HepG2 (cell line): ENCODE measurements around the gene PCIF1. TPM values are rescaled to one million over a fixed set of nuclear protein-coding genes. Genes with fewer than 3 reads are reported as not detected.

ENCODE experiments used
- ARNT2 ChIP-seq: sonication (generic); formaldehyde crosslinking; IDR thresholded peaks from 2 replicates; pipeline ENCODE4 v1.8.0; 2022; ENCODE audit warnings: mild to moderate bottlenecking, low read depth, missing genetic modification reagents, moderate library complexity
- ELF1 ChIP-seq: sonication (generic); formaldehyde crosslinking; IDR thresholded peaks from 2 replicates; pipeline ENCODE4 v1.4.0; 2020; ENCODE audit warnings: missing genetic modification reagents
- FOSL1 ChIP-seq: sonication (generic); formaldehyde crosslinking; IDR thresholded peaks from 2 replicates; pipeline ENCODE4 v1.9.0; 2021; ENCODE audit warnings: missing genetic modification reagents, borderline replicate concordance
- GTF2F1 ChIP-seq: fragments of 150-350 bp; IDR thresholded peaks from 2 replicates; pipeline ENCODE4 v1.6.1; 2014; ENCODE audit warnings: low read length
- NR2F2 ChIP-seq: IDR thresholded peaks from 2 replicates; pipeline ENCODE4 v1.6.1; 2012; ENCODE audit warnings: low read depth, inconsistent platforms, borderline replicate concordance
- ZNF557 ChIP-seq: sonication (generic); formaldehyde crosslinking; IDR thresholded peaks from 2 replicates; pipeline ENCODE4 v1.4.0; 2020; ENCODE audit warnings: missing genetic modification reagents
- ZNF670 ChIP-seq: sonication (generic); formaldehyde crosslinking; IDR thresholded peaks from 2 replicates; pipeline ENCODE4 v1.8.0; 2022; ENCODE audit warnings: mild to moderate bottlenecking, missing genetic modification reagents, borderline replicate concordance
- polyA plus RNA-seq, 8 experiments: library from polyadenylated mRNA; depleted of rRNA in 3 of 8; stranded (reverse) in 7 of 8; unstranded in 1 of 8; fragments of >200 nt; fragmentation: Illumina TruSeq in 4 of 8; extraction: Trizol in 4 of 8; gene quantifications; 2 replicates each; pipeline versions ENCODE4 v1.2.1 to v1.2.3, GENCODE V29; 2011 to 2016; ENCODE audit warnings: low read depth in 4 of 8, missing spikeins in 1 of 8, mixed read lengths in 1 of 8; ENCODE audit not compliant: insufficient read depth in 1 of 8
- total RNA-seq, 5 experiments: library from RNA; depleted of rRNA; stranded (reverse); fragments of >200 nt; fragmentation: Illumina TruSeq; extraction: Trizol; gene quantifications; 2 replicates each; pipeline ENCODE4 v1.2.3, GENCODE V29; 2016; ENCODE audit warnings: low read depth in 1 of 5
- TF ChIP-seq, protein P1 (sequence below): sonication (generic); formaldehyde crosslinking; IDR thresholded peaks from 2 replicates; pipeline ENCODE4 v1.4.0; 2020; ENCODE audit warnings: mild to moderate bottlenecking, missing genetic modification reagents, borderline replicate concordance
- TF ChIP-seq, protein P2 (sequence below): sonication (generic); formaldehyde crosslinking; conservative IDR thresholded peaks from 2 replicates; pipeline ENCODE4 v1.8.0; 2022; ENCODE audit warnings: missing genetic modification reagents
- TF ChIP-seq, protein P3 (sequence below): IDR thresholded peaks from 2 replicates; pipeline ENCODE4 v1.6.1; 2016
- TF ChIP-seq, protein P4 (sequence below): sonication (generic); formaldehyde crosslinking; IDR thresholded peaks from 2 replicates; pipeline ENCODE4 v1.5.1; 2020; ENCODE audit warnings: mild to moderate bottlenecking, missing genetic modification reagents
- TF ChIP-seq, protein P5 (sequence below): sonication (generic); formaldehyde crosslinking; IDR thresholded peaks from 2 replicates; pipeline ENCODE4 v1.9.0; 2021; ENCODE audit warnings: missing genetic modification reagents, mild to moderate bottlenecking, borderline replicate concordance
- TF ChIP-seq, protein P6 (sequence below): sonication (generic); formaldehyde crosslinking; IDR thresholded peaks from 2 replicates; pipeline ENCODE4 v1.4.0; 2020; ENCODE audit warnings: mild to moderate bottlenecking, missing genetic modification reagents
- TF ChIP-seq, protein P7 (sequence below): sonication (generic); IDR thresholded peaks from 2 replicates; pipeline ENCODE4 v1.6.1; 2016; ENCODE audit warnings: low read depth, borderline replicate concordance

The PCIF1 gene
- total and polyA plus RNA-seq, 2 of the 13 experiments (the other 11 are each of a cell fraction or from before 2014, with no cell fraction given) = 20.9 to 24.4 TPM

DNA sequence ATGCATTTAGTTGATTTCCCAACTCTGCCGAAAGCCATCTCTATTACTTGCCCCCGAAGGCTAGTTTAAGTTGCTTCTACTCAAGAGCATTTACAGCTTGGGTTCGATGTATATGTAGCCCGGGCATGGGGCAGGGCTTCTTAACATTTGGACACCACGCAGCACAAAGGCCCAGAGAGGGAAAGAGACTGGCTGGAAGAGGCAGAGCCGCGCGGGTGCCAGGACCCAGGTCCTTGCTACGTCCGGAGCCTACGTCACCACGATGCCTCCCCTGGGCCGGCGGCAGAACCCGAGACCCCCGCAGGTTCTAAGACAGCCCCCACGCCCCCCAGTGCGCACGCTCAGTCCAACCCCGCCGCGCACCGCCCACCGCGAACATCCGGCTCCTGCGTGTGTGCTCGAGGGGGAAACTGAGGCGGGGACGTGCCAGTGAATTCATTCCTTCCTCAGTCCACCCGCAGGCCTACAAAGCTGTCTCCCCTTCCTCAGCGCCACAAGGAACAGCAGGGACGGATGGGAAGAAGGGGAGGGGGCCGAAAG, 367 bp upstream of the PCIF1 start (continued):
- TF ChIP-seq, protein P1, sequence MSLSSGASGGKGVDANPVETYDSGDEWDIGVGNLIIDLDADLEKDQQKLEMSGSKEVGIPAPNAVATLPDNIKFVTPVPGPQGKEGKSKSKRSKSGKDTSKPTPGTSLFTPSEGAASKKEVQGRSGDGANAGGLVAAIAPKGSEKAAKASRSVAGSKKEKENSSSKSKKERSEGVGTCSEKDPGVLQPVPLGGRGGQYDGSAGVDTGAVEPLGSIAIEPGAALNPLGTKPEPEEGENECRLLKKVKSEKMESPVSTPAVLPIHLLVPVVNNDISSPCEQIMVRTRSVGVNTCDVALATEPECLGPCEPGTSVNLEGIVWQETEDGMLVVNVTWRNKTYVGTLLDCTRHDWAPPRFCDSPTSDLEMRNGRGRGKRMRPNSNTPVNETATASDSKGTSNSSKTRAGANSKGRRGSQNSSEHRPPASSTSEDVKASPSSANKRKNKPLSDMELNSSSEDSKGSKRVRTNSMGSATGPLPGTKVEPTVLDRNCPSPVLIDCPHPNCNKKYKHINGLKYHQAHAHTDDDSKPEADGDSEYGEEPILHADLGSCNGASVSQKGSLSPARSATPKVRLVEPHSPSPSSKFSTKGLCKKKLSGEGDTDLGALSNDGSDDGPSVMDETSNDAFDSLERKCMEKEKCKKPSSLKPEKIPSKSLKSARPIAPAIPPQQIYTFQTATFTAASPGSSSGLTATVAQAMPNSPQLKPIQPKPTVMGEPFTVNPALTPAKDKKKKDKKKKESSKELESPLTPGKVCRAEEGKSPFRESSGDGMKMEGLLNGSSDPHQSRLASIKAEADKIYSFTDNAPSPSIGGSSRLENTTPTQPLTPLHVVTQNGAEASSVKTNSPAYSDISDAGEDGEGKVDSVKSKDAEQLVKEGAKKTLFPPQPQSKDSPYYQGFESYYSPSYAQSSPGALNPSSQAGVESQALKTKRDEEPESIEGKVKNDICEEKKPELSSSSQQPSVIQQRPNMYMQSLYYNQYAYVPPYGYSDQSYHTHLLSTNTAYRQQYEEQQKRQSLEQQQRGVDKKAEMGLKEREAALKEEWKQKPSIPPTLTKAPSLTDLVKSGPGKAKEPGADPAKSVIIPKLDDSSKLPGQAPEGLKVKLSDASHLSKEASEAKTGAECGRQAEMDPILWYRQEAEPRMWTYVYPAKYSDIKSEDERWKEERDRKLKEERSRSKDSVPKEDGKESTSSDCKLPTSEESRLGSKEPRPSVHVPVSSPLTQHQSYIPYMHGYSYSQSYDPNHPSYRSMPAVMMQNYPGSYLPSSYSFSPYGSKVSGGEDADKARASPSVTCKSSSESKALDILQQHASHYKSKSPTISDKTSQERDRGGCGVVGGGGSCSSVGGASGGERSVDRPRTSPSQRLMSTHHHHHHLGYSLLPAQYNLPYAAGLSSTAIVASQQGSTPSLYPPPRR = peak; percentile 31; the same call in 1 of the 2 replicates
- TF ChIP-seq, protein P2, sequence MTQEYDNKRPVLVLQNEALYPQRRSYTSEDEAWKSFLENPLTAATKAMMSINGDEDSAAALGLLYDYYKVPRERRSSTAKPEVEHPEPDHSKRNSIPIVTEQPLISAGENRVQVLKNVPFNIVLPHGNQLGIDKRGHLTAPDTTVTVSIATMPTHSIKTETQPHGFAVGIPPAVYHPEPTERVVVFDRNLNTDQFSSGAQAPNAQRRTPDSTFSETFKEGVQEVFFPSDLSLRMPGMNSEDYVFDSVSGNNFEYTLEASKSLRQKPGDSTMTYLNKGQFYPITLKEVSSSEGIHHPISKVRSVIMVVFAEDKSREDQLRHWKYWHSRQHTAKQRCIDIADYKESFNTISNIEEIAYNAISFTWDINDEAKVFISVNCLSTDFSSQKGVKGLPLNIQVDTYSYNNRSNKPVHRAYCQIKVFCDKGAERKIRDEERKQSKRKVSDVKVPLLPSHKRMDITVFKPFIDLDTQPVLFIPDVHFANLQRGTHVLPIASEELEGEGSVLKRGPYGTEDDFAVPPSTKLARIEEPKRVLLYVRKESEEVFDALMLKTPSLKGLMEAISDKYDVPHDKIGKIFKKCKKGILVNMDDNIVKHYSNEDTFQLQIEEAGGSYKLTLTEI = no peak
- no peak for TF ChIP-seq GTF2F1
- TF ChIP-seq, protein P3, sequence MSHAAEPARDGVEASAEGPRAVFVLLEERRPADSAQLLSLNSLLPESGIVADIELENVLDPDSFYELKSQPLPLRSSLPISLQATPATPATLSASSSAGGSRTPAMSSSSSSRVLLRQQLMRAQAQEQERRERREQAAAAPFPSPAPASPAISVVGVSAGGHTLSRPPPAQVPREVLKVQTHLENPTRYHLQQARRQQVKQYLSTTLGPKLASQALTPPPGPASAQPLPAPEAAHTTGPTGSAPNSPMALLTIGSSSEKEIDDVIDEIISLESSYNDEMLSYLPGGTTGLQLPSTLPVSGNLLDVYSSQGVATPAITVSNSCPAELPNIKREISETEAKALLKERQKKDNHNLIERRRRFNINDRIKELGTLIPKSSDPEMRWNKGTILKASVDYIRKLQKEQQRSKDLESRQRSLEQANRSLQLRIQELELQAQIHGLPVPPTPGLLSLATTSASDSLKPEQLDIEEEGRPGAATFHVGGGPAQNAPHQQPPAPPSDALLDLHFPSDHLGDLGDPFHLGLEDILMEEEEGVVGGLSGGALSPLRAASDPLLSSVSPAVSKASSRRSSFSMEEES = no peak
- TF ChIP-seq, protein P4, sequence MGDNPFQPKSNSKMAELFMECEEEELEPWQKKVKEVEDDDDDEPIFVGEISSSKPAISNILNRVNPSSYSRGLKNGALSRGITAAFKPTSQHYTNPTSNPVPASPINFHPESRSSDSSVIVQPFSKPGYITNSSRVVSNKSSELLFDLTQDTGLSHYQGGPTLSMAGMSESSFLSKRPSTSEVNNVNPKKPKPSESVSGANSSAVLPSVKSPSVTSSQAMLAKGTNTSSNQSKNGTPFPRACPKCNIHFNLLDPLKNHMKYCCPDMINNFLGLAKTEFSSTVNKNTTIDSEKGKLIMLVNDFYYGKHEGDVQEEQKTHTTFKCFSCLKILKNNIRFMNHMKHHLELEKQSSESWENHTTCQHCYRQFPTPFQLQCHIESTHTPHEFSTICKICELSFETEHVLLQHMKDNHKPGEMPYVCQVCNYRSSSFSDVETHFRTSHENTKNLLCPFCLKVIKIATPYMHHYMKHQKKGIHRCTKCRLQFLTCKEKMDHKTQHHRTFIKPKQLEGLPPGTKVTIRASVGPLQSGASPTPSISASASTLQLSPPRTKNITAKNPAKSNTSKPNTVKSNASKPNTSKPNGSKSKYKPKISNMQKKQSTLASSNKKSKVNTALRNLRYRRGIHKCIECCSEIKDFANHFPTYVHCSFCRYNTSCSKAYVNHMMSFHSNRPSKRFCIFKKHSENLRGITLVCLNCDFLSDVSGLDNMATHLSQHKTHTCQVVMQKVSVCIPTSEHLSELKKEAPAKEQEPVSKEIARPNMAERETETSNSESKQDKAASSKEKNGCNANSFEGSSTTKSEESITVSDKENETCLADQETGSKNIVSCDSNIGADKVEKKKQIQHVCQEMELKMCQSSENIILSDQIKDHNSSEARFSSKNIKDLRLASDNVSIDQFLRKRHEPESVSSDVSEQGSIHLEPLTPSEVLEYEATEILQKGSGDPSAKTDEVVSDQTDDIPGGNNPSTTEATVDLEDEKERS (CRISPR knock-in tag) = no peak
- no peak; the same call in 1 of the 2 replicates for TF ChIP-seq ARNT2
- TF ChIP-seq FOSL1 = no peak
- TF ChIP-seq NR2F2 = no peak
- TF ChIP-seq, protein P5, sequence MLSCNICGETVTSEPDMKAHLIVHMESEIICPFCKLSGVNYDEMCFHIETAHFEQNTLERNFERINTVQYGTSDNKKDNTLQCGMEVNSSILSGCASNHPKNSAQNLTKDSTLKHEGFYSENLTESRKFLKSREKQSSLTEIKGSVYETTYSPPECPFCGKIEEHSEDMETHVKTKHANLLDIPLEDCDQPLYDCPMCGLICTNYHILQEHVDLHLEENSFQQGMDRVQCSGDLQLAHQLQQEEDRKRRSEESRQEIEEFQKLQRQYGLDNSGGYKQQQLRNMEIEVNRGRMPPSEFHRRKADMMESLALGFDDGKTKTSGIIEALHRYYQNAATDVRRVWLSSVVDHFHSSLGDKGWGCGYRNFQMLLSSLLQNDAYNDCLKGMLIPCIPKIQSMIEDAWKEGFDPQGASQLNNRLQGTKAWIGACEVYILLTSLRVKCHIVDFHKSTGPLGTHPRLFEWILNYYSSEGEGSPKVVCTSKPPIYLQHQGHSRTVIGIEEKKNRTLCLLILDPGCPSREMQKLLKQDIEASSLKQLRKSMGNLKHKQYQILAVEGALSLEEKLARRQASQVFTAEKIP (CRISPR knock-in tag) = no peak
- TF ChIP-seq, protein P6, sequence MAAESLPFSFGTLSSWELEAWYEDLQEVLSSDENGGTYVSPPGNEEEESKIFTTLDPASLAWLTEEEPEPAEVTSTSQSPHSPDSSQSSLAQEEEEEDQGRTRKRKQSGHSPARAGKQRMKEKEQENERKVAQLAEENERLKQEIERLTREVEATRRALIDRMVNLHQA (CRISPR knock-in tag) = no peak
- TF ChIP-seq, protein P7, sequence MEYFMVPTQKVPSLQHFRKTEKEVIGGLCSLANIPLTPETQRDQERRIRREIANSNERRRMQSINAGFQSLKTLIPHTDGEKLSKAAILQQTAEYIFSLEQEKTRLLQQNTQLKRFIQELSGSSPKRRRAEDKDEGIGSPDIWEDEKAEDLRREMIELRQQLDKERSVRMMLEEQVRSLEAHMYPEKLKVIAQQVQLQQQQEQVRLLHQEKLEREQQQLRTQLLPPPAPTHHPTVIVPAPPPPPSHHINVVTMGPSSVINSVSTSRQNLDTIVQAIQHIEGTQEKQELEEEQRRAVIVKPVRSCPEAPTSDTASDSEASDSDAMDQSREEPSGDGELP = no peak
- TF ChIP-seq ELF1 = no peak
- no peak; the same call in 1 of the 2 replicates for TF ChIP-seq ZNF557 (CRISPR knock-in tag)
- TF ChIP-seq ZNF670 (CRISPR knock-in tag) = no peak; the same call in 1 of the 2 replicates
